Spleen (tissue), 11 donors: ENCODE measurements around the gene FAM221A. TPM values are rescaled to one million over a fixed set of nuclear protein-coding genes. Genes with fewer than 3 reads are reported as not detected.

Source experiments
- DNase-seq: peaks from one replicate; pipeline ENCODE4 v3.0.0-alpha.2; 2020
- H3K27ac ChIP-seq, 8 donors: fragments of 200-600 bp; sonication (generic) in 7 of 8; 1 replicate in 4 of 8; 2 replicates in 4 of 8; pipeline versions ENCODE4 v1.5.0 to v1.8.0; 2016 to 2021; ENCODE audit warnings: inconsistent platforms in 4 of 8, mild to moderate bottlenecking in 4 of 8, moderate library complexity in 1 of 8
- H3K27me3 ChIP-seq, 7 donors: fragments of 200-600 bp; sonication (generic) in 6 of 7; replicated peaks in 1 of 7; 1 replicate in 4 of 7; 2 replicates in 3 of 7; pipeline versions ENCODE4 v1.5.0 to v1.8.0; 2016 to 2021; ENCODE audit warnings: inconsistent platforms in 3 of 7, mild to moderate bottlenecking in 1 of 7
- H3K36me3 ChIP-seq, 6 donors: fragments of 200-600 bp; sonication (generic) in 5 of 6; 1 replicate in 4 of 6; 2 replicates in 2 of 6; pipeline versions ENCODE4 v1.5.0 to v1.8.0; 2016 to 2021; ENCODE audit warnings: inconsistent platforms in 2 of 6
- H3K4me1 ChIP-seq, 6 donors: fragments of 200-600 bp; sonication (generic) in 5 of 6; 1 replicate in 3 of 6; 2 replicates in 3 of 6; pipeline versions ENCODE4 v1.5.0 to v1.8.0; 2016 to 2021; ENCODE audit warnings: inconsistent platforms in 3 of 6
- H3K4me3 ChIP-seq, 8 donors: fragments of 200-600 bp; sonication (generic) in 7 of 8; 1 replicate in 4 of 8; 2 replicates in 4 of 8; pipeline versions ENCODE4 v1.5.0 to v1.8.0; 2016 to 2021; ENCODE audit warnings: inconsistent platforms in 4 of 8, mild to moderate bottlenecking in 4 of 8, moderate library complexity in 2 of 8
- H3K9me3 ChIP-seq, 8 donors: fragments of 200-600 bp; sonication (generic) in 7 of 8; 1 replicate in 4 of 8; 2 replicates in 4 of 8; pipeline versions ENCODE4 v1.5.0 to v1.8.0; 2016 to 2021; ENCODE audit warnings: inconsistent platforms in 4 of 8
- CTCF ChIP-seq, 11 experiments: fragments of 200-600 bp in 7 of 11; fragments of 450-650 bp in 4 of 11; sonication (generic) in 4 of 11; IDR thresholded peaks in 8 of 11; conservative IDR thresholded peaks in 3 of 11; 1 replicate in 7 of 11; 2 replicates in 4 of 11; pipeline versions ENCODE4 v1.4.0 to v1.8.0; 2016 to 2021; ENCODE audit warnings: antibody characterized with exemption in 11 of 11, inconsistent platforms in 4 of 11, mild to moderate bottlenecking in 1 of 11
- POLR2A ChIP-seq, 3 donors: fragments of 450-650 bp; IDR thresholded peaks; one replicate each; pipeline ENCODE4 v1.5.1; 2017; ENCODE audit warnings: antibody characterized with exemption in 3 of 3, mild to moderate bottlenecking in 1 of 3
- POLR2AphosphoS5 ChIP-seq, 3 donors: sonication (generic); formaldehyde crosslinking; IDR thresholded peaks; one replicate each; pipeline ENCODE4 v1.5.1; 2017; ENCODE audit warnings: antibody characterized with exemption in 3 of 3
- WGBS, 5 donors: extraction: QIAGEN DNeasy Blood & Tissue Kit in 3 of 5; methylation state at CpG; one replicate each; pipeline versions ENCODE4 v1.1.5 to v1.1.7; 2013 to 2018; 5-methylcytosine and 5-hydroxymethylcytosine counted together
- intact Hi-C: fragments of 100-400 bp; cut with DNase I; formaldehyde crosslinking; loops from one replicate; pipeline ENCODE4 v1.15.0; 2023; ENCODE audit warnings: low total_unique reads
- polyA plus RNA-seq, 3 donors: library from polyadenylated mRNA; stranded (reverse); fragments of 200-250 nt; gene quantifications; one replicate each; pipeline ENCODE4 v1.2.1, GENCODE V29; 2013
- total RNA-seq, 7 donors: library from RNA; depleted of rRNA in 3 of 7; stranded (reverse); fragments of >200 nt in 3 of 7; fragmentation: NEBNext Ultra II Directional in 4 of 7; extraction: Animal tissue kit (Norgen Biotek cat#: 25700) in 4 of 7; gene quantifications; one replicate each; pipeline versions ENCODE4 v1.1.0 to v1.2.1, GENCODE V29; 2016 to 2021
- donor health status: healthy with polysubstance abuse.
- donor health status: DM: no; HTN: no; CAD: no; lungs with moderate emphysema.
- donor health status: DM: no; HTN: no; CAD: no.
- donor health status: Bipolar disorder and iron deficiency.
- donor health status: healthy.
- donor health status: DM: no; HTN: no; CAD: no.
- donor health status: DM: yes; HTN: yes; CAD: no.

Gene FAM221A
- total and polyA plus RNA-seq, 10 donors: 3.8 to 12.7 (median 6.6) TPM

GRCh38 chr7:23700046-23700445 lies 20.0 kb downstream of the FAM221A start:
- Histone ChIP-seq H3K36me3 (peaks cover 0 to 77% (median 12%) of the 10 kb centered on the region in 6 donors), H3K27ac (no peak overlapping the region), H3K27me3 (no peaks in the 10 kb centered on the region), H3K4me3 (no peak overlapping the region), H3K9me3 (peaks cover 0 to 6% (median 2%) of the 10 kb centered on the region in 8 donors), H3K4me1 (no peaks in the 10 kb centered on the region)
- DNase-seq: no peak
- TF ChIP-seq POLR2AphosphoS5 (IDR thresholded peaks at IDR 0.05) (no peak), CTCF (IDR thresholded peaks at IDR 0.05 in 8 of 11, conservative IDR thresholded peaks at IDR 0.05 in 3 of 11) (no peak), POLR2A (IDR thresholded peaks at IDR 0.05) (no peak)
- intact Hi-C loops: no loop called here
- 77 to 90% (median 82%) methylated on average over 4 of the region's 4 CpGs for WGBS, 5 donors

- TF ChIP-seq POLR2AphosphoS5 (IDR thresholded peaks at IDR 0.05) (no peak), CTCF (IDR thresholded peaks at IDR 0.05 in 8 of 11, conservative IDR thresholded peaks at IDR 0.05 in 3 of 11) (no peak), POLR2A (IDR thresholded peaks at IDR 0.05) (no peak)
- intact Hi-C loops: no loop called here
- Histone ChIP-seq H3K4me3 (no peak overlapping the region), H3K36me3 (peaks cover 0 to 17% (median 10%) of the 10 kb centered on the region in 6 donors), H3K27ac (no peak overlapping the region), H3K27me3 (no peaks in the 10 kb centered on the region), H3K4me1 (no peaks in the 10 kb centered on the region), H3K9me3 (peaks cover 0 to 19% (median 17%) of the 10 kb centered on the region in 8 donors)
- no peak for DNase-seq
- 75 to 93% (median 87%) methylated on average over 7 of the region's 7 CpGs for WGBS, 5 donors
Observed at GRCh38 chr7:23709081-23709750, 29.2 kb downstream of the FAM221A start.

GRCh38 chr7:23710000-23710399 lies 30.0 kb downstream of the FAM221A start, which contains the start of gene STK31:
STK31 (plus strand) TSS chr7:23710219; CDS start chr7:23710286, 67 bp downstream.
- Histone ChIP-seq H3K9me3 (peaks cover 0 to 16% (median 15%) of the 10 kb centered on the region in 8 donors), H3K27ac (no peak within 1 kb of the TSS), H3K4me3 (no peak within 1 kb of the TSS), H3K36me3 (peaks cover 0 to 10% (median 5%) of the 10 kb centered on the region in 6 donors), H3K27me3 (no peaks in the 10 kb centered on the region), H3K4me1 (no peaks in the 10 kb centered on the region)
- no peak for DNase-seq
- TF ChIP-seq POLR2AphosphoS5 (IDR thresholded peaks at IDR 0.05) (no peak), POLR2A (IDR thresholded peaks at IDR 0.05) (no peak), CTCF (IDR thresholded peaks at IDR 0.05 in 8 of 11, conservative IDR thresholded peaks at IDR 0.05 in 3 of 11) (no peak)
- intact Hi-C loops: loop anchor here (5.0 to 10.0 kb wide), 2 partner anchors 138 to 435 kb away; no protein-coding TSS in a partner anchor
- 93 to 96% (median 94%) methylated on average over 31 to 33 of the region's 33 CpGs for WGBS, 5 donors
